Measurements from ENCODE around the gene UFM1. TPM values are rescaled to one million over a fixed set of nuclear protein-coding genes. Genes with fewer than 3 reads are reported as not detected.
"Not testable (repeated sequence)": the region's sequence is repeated elsewhere in the genome, so short reads cannot be mapped to it uniquely, and the experiment has no call there.

Gene UFM1
- total RNA-seq = 57.4 TPM
- long read RNA-seq, transcript UFM1-202 (6 exons, 846 nt) = minor isoform, 6 of 126 reads
- long read RNA-seq, transcript UFM1-201 (6 exons, 3,138 nt) = major isoform, 95 of 126 reads
- long read RNA-seq, transcript UFM1-205 (3 exons, 777 nt) = minor isoform, 7 of 126 reads
- long read RNA-seq, partial matches to known transcripts = 3 of 126 reads
- long read RNA-seq, other reads (novel, unspliced or antisense) = 14 of 126 reads

- peak; percentile 93 for DNase-seq (ENCODE audit: low spot score)
Measured at GRCh38 chr13:38349390-38350113, at the start of gene UFM1. TSS of gene UFM1 (plus strand) at chr13:38349851. CDS start at chr13:38349920, 69 bp downstream.

DNA sequence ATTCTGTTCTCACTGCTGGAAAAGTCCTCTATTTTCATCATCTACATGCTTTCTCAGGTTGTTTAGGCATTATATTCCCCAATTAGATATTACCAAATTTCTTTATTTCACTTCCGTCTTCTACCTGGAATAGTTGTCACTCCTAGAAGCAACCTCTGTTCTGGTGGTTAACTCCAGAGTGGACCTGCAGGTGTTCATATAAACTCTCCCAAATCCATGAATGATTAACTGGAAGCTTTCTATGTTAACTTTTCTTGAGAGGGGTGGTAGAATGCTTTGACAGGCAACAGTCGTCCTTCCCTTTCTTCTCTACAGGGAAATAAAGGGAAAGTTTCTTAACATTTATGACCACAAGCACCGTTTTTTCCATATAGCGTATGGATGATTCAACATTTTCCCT, 48.4 kb upstream of the UFM1 start:
- no peak for DNase-seq (ENCODE audit: low spot score)

GRCh38 chr13:38303816-38304320, 45.8 kb upstream of the UFM1 start:
- no peak for DNase-seq (ENCODE audit: low spot score)

- DNase-seq (ENCODE audit: low spot score) = no peak
Measured at GRCh38 chr13:38308736-38309135, 40.9 kb upstream of the UFM1 start.

DNA sequence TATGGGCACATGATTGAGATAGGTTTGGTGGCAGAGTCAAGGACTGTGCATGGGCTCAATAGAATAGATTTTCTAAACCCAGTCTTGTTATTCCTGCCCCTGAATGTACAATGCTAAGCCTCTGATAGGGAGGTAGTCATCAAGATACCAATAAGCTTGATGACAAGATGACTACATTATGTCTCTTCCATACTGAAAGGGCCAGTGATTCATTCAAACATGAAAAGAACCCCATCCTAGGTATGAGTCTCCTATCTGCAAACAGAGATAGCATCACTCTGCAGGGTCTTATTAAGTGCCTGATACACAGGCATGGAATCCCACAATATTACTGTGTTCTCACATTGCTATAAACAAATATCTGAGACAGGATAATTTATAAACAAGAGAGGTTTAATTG, 40.3 kb upstream of the UFM1 start:
- DNase-seq (ENCODE audit: low spot score) = no peak

DNA sequence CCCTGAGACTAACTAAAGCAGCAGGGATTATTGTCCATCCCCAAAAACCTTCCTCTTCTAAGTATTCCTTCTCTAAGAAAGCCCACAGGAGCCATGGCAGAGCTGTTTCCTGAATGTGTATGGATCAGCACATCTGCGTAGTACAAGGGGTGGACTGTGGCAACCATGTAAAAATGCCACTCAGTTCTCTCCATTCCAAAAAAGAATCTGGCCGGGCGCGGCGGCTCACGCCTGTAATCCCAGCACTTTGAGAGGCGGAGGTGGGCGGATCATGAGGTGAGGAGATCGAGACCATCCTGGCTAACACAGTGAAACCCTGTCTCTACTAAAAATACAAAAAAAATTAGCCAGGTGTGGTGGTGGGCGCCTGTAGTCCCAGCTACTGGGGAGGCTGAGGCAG, 38.5 kb upstream of the UFM1 start:
- DNase-seq (ENCODE audit: low spot score) = not testable (repeated sequence)

GRCh38 chr13:38316129-38316528, 33.5 kb upstream of the UFM1 start:
- no peak for DNase-seq (ENCODE audit: low spot score)

GRCh38 chr13:38321654-38322053, 28.0 kb upstream of the UFM1 start:
- DNase-seq (ENCODE audit: low spot score) = no peak

- no peak for DNase-seq (ENCODE audit: low spot score)
Measured at GRCh38 chr13:38325426-38325825, 24.2 kb upstream of the UFM1 start.

DNA sequence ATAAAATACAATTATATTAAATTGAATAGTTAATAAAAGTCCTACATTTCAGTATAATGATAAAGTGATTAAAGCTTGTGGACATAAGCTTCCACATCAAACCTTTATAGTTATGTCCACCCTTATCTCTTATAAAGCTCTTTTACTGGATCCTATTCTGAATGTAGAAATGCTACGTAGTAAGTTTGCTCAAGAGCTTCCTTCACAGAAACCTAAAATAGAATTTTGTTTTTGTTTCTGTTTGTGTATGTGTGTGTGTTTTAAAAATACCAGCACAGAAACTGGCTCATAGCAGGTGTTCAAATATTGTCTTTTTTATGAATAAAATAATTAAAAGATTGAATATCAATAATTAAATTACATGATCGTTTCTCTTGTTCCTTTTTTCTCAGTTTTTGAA, 21.0 kb upstream of the UFM1 start:
- DNase-seq (ENCODE audit: low spot score) = no peak

DNA sequence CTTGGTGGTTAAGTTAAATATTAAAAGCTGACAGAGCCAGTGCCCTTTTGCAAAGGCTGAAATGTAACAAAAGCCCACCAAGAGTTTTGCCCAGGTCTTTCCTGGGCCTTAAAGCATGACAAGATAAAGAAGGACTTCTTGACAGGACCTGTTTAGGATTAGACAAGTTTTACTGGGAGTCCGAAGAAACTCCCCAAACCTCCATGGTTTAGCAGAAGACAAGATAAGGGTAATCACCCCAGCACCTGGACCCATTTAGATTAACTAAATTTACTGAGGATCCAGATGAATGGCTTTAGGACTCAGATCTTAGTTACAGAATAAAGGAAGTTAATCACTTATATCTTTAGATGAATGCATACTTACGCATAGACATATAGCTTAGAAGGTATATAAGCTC, 14.8 kb upstream of the UFM1 start:
- no peak for DNase-seq (ENCODE audit: low spot score)

DNA sequence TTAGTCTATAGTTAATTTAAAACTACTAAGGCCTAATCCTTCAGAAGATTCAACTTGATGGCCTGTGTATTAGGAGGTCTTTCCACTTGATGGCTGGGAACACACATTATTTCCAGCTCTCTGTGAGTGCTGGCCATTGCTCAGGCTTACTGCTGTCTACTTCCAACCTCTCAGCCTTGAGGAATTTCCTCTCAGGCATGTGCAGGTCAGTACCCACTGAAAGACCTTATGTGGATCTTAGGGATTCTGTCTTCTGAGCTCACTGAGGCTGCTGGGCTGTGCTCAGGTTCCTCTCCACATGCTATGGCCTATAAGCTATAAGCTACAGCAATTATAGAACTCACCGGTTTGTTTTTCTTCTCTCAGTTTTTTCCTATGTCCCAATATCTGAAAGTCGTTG, 11.6 kb upstream of the UFM1 start:
- no peak for DNase-seq (ENCODE audit: low spot score)

GRCh38 chr13:38340624-38341023, 9.0 kb upstream of the UFM1 start:
- no peak for DNase-seq (ENCODE audit: low spot score)

DNA sequence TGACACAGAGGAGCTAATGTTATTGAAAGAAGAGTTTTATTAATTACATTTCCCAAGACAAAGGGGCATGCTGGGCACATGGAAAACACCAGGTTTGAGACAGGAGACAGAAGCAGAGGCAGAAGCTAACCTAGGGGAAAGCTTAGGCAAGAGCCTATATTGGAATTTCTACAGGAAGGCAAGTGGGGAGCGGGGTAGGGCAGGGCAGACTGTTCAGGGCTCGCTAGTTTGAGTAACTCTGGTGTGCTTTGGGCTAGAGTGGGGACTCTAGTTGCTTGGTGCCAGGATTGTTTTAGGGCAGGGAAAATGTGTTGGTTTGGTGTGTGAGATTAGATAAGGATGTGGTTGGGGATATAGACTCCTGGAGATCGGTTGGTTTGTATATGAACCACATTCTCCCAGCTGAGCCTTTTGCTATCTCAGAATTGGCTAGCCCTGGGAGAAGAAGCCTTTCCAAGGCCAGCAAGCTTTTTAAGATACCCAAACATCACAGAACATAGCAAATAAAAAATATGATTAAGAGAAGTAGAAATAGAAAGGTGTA, 8.4 kb upstream of the UFM1 start:
- DNase-seq (ENCODE audit: low spot score) = no peak

GRCh38 chr13:38346764-38347163, 2.9 kb upstream of the UFM1 start:
- no peak for DNase-seq (ENCODE audit: low spot score)

- DNase-seq (ENCODE audit: low spot score) = no peak
Measured at GRCh38 chr13:38348861-38349389, 726 bp upstream of the UFM1 start.

DNA sequence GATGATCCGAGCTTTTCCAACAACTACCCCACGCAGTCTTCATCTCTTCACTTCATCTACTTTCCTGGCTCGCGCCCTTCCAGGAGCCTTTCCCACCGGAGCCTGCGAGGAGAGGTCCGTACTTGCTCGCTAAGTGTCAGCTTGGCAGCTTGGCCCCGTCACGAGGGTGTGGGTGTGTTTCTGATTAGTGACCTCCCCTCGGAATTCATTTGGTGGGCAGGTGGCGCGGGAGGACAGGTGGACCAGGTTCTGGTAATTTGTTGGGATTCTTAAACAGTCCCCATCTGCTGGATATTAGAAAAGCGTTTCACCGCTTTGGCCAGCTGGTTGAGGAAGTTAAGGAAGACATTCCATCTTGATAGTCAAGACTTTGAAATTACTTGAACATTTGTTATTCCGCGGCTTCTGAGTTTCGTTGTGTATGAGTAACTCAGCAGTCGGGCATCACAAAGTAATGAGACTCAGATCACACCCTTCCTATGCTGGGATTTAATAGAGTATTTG, 515 bp downstream of the UFM1 start:
- DNase-seq (ENCODE audit: low spot score) = peak; percentile 89

DNA sequence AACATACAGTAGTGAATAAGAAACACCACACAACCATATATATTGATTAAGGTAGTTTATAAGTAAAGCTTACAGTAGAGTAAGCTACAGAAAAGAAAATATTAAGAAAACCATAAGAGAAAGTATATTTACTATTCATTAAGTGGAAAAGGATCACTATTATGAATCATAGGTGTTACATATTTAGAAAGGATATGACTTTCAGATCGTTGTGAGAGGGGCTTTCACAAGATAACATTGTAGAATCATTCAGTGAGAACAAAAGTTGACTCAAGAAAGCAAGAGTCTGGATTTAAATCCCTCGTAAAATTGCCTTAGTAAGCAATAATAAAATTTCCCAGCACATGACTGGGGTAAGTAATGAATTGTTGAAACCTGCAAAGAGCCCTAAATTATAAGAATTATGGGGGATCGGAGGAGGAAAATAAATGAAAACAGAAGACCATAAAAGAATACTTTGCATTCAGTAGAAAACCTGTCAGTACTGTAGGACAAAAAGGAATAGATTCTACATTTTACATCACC, 6.0 kb downstream of the UFM1 start:
- no peak for DNase-seq (ENCODE audit: low spot score)

GRCh38 chr13:38358684-38359083, 9.0 kb downstream of the UFM1 start:
- DNase-seq (ENCODE audit: low spot score) = no peak

DNA sequence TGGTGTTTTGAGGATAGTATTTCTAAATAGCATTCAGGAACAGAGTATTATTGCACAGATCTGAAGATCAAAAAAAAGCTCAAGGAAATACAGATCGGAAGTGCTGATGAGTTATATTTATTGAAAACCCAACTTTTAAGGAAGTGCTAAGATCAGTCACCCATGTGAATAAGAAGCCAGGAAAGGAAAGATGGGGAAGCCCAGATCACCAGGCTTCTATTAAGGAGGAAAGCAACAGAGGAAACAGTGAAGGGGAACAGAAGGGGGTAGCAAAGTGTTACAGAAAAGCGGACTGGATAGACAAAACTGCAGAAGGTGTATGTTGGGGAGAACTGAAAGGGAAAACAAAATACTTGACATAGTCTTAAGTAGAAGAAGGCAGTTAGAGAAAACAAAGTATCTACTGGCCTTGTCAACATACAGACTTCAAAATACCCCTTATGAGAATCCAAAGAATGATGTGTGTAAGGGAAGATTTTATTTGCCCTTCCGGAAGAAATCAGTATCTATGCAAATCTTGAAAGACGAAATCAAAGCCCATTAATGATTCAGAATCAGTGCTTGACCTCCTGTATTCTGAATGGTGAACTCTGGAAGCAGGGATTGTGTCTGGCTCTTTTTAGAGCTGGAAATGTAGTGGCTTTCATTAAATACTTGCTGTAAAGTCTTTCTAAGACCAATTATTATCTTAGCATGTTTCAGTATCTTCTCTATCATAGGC, 12.1 kb downstream of the UFM1 start:
- no peak for DNase-seq (ENCODE audit: low spot score)

DNA sequence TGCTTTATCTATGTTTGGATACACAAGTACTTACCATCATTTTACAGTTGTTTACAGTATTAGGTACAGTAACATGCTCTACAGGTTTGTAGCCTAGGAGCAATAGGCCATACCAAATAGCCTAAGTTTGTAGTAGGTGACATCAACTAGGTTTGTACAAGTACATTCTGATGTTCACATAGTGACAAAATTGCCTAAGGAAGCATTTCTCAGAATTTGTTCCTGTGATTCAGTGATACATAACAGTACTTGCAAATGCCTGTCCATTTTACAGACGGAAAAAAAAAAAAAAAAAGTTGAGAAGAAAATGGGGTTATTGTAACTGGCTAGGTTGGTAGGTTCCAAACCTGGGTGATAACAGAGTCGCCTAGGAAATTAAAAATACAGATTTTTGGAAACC, 13.6 kb downstream of the UFM1 start:
- DNase-seq (ENCODE audit: low spot score) = no peak

Data from mesenteric fat pad (tissue), 1 donor.